Left ventricle myocardium inferior (tissue), 1 donor: Measurements from ENCODE around the gene NANP. TPM values are rescaled to one million over a fixed set of nuclear protein-coding genes. Genes with fewer than 3 reads are reported as not detected.
"Not testable (repeated sequence)": the region's sequence is repeated elsewhere in the genome, so short reads cannot be mapped to it uniquely, and the experiment has no call there.

Source experiments
- DNase-seq: peaks from one replicate; pipeline ENCODE4 v3.0.0-alpha.2; 2020
- H3K27ac ChIP-seq: fragments of 200-600 bp; replicated peaks from 2 replicates; pipeline ENCODE4 v1.8.0; 2021
- H3K27me3 ChIP-seq: fragments of 200-600 bp; 2 replicates; pipeline ENCODE4 v1.8.0; 2021; ENCODE audit warnings: low read depth
- H3K36me3 ChIP-seq: fragments of 200-600 bp; 2 replicates; pipeline ENCODE4 v1.8.0; 2021
- H3K4me1 ChIP-seq: fragments of 200-600 bp; 2 replicates; pipeline ENCODE4 v1.8.0; 2021
- H3K4me3 ChIP-seq: fragments of 200-600 bp; 2 replicates; pipeline ENCODE4 v1.8.0; 2021; ENCODE audit warnings: mild to moderate bottlenecking, moderate library complexity
- H3K9me3 ChIP-seq: fragments of 200-600 bp; replicated peaks from 2 replicates; pipeline ENCODE4 v1.8.0; 2021
- CTCF ChIP-seq: fragments of 200-600 bp; IDR thresholded peaks from 2 replicates; pipeline ENCODE4 v1.8.0; 2021; ENCODE audit warnings: antibody characterized with exemption, mild to moderate bottlenecking, borderline replicate concordance
- intact Hi-C: fragments of 100-400 bp; cut with micrococcal nuclease; formaldehyde crosslinking; loops from one replicate; pipeline ENCODE4 v1.11.0; 2022
- total RNA-seq: library from RNA; stranded (reverse); fragmentation: NEBNext Ultra II Directional; extraction: Animal tissue kit (Norgen Biotek cat#: 25700); gene quantifications from one replicate; pipeline ENCODE4 v1.2.1, GENCODE V29; 2021
- donor health status: DM: no; HTN: yes; CAD: no; lungs with severe emphysema.

NANP gene
- total RNA-seq, 1 donor from 2014 or later: 2.7 TPM

- Histone ChIP-seq H3K4me1 (no peaks in the 10 kb centered on the region), H3K27me3 (no peaks in the 10 kb centered on the region), H3K4me3 (no peak overlapping the region), H3K27ac (no peak overlapping the region), H3K9me3 (no peaks in the 10 kb centered on the region), H3K36me3 (no peaks in the 10 kb centered on the region)
- intact Hi-C loops: no loop called here
- no peak for TF ChIP-seq CTCF
- no peak for DNase-seq
These were observed 19.2 kb downstream of the NANP start for GRCh38 chr20:25604611-25605010.

- H3K9me3 ChIP-seq, H3K36me3 ChIP-seq, intact Hi-C loops, H3K4me3 ChIP-seq, H3K27ac ChIP-seq, H3K27me3 ChIP-seq, H3K4me1 ChIP-seq, DNase-seq: not testable (repeated sequence)
These were observed 20.9 kb downstream of the NANP start for GRCh38 chr20:25602914-25603309.

- H3K4me1 ChIP-seq, H3K27ac ChIP-seq, H3K4me3 ChIP-seq, H3K36me3 ChIP-seq, H3K9me3 ChIP-seq, DNase-seq, intact Hi-C loops, H3K27me3 ChIP-seq: not testable (repeated sequence)
These were observed 21.5 kb downstream of the NANP start for GRCh38 chr20:25602191-25602913.

GRCh38 chr20:25601659-25602058 is 22.2 kb downstream of the NANP start:
- Histone ChIP-seq H3K9me3 (no peaks in the 10 kb centered on the region), H3K36me3 (no peaks in the 10 kb centered on the region), H3K4me1 (no peaks in the 10 kb centered on the region), H3K27me3 (no peaks in the 10 kb centered on the region), H3K27ac (no peak overlapping the region), H3K4me3 (no peak overlapping the region)
- DNase-seq: no peak
- intact Hi-C loops: no loop called here
- no peak for TF ChIP-seq CTCF

- intact Hi-C loops: no loop called here
- Histone ChIP-seq H3K27ac (no peak overlapping the region), H3K4me1 (no peaks in the 10 kb centered on the region), H3K27me3 (no peaks in the 10 kb centered on the region), H3K4me3 (no peak overlapping the region), H3K36me3 (no peaks in the 10 kb centered on the region), H3K9me3 (no peaks in the 10 kb centered on the region)
- no peak for TF ChIP-seq CTCF
- DNase-seq: no peak
These were observed 23.2 kb downstream of the NANP start for GRCh38 chr20:25600632-25601031.

- intact Hi-C loops: no loop called here
- H3K4me1 ChIP-seq: no peaks in the 10 kb centered on the region
These were observed 31.5 kb downstream of the NANP start for GRCh38 chr20:25592135-25592852.

GRCh38 chr20:25590778-25591177 is 33.0 kb downstream of the NANP start:
- DNase-seq, H3K9me3 ChIP-seq, H3K27ac ChIP-seq, H3K36me3 ChIP-seq, intact Hi-C loops, H3K27me3 ChIP-seq, H3K4me1 ChIP-seq, H3K4me3 ChIP-seq: not testable (repeated sequence)

More at GRCh38 chr20:25592135-25592852, 31.5 kb downstream of the NANP start:
- no peak for DNase-seq
- Histone ChIP-seq H3K36me3 (no peaks in the 10 kb centered on the region), H3K9me3 (no peaks in the 10 kb centered on the region), H3K27me3 (no peaks in the 10 kb centered on the region), H3K4me3 (no peak overlapping the region), H3K27ac (no peak overlapping the region)
- no peak for TF ChIP-seq CTCF
